Peyer's patch (tissue), 4 donors: ENCODE data around the gene LRRK1. TPM values are rescaled to one million over a fixed set of nuclear protein-coding genes. Genes with fewer than 3 reads are reported as not detected.

Experiments used
- DNase-seq, 3 donors: peaks; one replicate each; pipeline ENCODE4 v3.0.0-alpha.2; 2017 to 2019
- H3K27ac ChIP-seq, 4 donors: fragments of 200-600 bp; sonication (generic); one replicate each; pipeline ENCODE4 v1.5.1; 2016 to 2019
- H3K27me3 ChIP-seq, 2 donors: fragments of 200-600 bp; sonication (generic); one replicate each; pipeline ENCODE4 v1.5.1; 2019
- H3K36me3 ChIP-seq, 3 donors: fragments of 200-600 bp; sonication (generic); one replicate each; pipeline ENCODE4 v1.5.1; 2016 to 2019
- H3K4me1 ChIP-seq, 4 donors: fragments of 200-600 bp; sonication (generic); one replicate each; pipeline ENCODE4 v1.5.1; 2016 to 2019
- H3K4me3 ChIP-seq, 4 donors: fragments of 200-600 bp; sonication (generic); 1 replicate in 3 of 4; 2 replicates in 1 of 4; pipeline ENCODE4 v1.5.1; 2016 to 2019; ENCODE audit warnings: mild to moderate bottlenecking in 1 of 4
- H3K9me3 ChIP-seq, 4 donors: fragments of 200-600 bp; sonication (generic); one replicate each; pipeline ENCODE4 v1.5.1; 2016 to 2019; ENCODE audit warnings: mild to moderate bottlenecking in 1 of 4
- POLR2A ChIP-seq, 2 donors: fragments of 450-650 bp; IDR thresholded peaks; one replicate each; pipeline ENCODE4 v1.5.1; 2017; ENCODE audit warnings: antibody characterized with exemption in 2 of 2, mild to moderate bottlenecking in 2 of 2, moderate library complexity in 2 of 2
- total RNA-seq, 4 donors: library from RNA; depleted of rRNA; stranded (reverse); fragments of >200 nt; gene quantifications; one replicate each; pipeline ENCODE4 v1.1.0, GENCODE V29; 2016
- TF ChIP-seq, protein P1 (sequence below), 6 experiments: fragments of 450-650 bp in 4 of 6; fragments of 200-600 bp in 2 of 6; sonication (generic) in 1 of 6; IDR thresholded peaks; one replicate each; pipeline ENCODE4 v1.5.1; 2017 to 2019; ENCODE audit warnings: antibody characterized with exemption in 6 of 6, mild to moderate bottlenecking in 3 of 6, moderate library complexity in 1 of 6

The LRRK1 gene
- total RNA-seq, 4 donors from 2014 or later, result 49.2 to 66.0 (median 55.5) TPM

DNA sequence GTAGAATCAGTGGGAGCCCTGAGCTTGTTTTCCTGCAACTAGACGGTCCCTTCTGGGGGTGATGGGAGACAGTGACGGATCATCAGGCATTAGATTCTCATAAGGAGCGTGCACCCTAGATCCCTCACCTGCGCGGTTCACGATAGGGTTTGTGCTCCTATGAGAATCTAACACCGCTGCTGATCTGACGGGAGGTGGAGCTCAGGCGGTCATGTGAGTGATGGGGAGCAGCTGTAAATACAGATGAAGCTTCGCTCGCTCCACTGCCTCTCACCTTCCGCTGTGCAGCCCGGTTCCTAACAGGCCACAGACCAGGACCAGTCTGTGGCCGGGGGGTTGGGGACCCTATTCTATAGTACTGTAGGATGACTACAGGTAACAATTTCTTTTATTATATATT lies 178.0 kb downstream of the LRRK1 start:
- Histone ChIP-seq H3K4me1 (no peaks in the 10 kb centered on the region), H3K36me3 (no peaks in the 10 kb centered on the region), H3K4me3 (no peak overlapping the region), H3K27ac (no peak overlapping the region), H3K9me3 (no peaks in the 10 kb centered on the region), H3K27me3 (no peaks in the 10 kb centered on the region)
- TF ChIP-seq, protein P1, sequence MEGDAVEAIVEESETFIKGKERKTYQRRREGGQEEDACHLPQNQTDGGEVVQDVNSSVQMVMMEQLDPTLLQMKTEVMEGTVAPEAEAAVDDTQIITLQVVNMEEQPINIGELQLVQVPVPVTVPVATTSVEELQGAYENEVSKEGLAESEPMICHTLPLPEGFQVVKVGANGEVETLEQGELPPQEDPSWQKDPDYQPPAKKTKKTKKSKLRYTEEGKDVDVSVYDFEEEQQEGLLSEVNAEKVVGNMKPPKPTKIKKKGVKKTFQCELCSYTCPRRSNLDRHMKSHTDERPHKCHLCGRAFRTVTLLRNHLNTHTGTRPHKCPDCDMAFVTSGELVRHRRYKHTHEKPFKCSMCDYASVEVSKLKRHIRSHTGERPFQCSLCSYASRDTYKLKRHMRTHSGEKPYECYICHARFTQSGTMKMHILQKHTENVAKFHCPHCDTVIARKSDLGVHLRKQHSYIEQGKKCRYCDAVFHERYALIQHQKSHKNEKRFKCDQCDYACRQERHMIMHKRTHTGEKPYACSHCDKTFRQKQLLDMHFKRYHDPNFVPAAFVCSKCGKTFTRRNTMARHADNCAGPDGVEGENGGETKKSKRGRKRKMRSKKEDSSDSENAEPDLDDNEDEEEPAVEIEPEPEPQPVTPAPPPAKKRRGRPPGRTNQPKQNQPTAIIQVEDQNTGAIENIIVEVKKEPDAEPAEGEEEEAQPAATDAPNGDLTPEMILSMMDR (IDR thresholded peaks at IDR 0.05), result no peak
- no peak for TF ChIP-seq POLR2A (IDR thresholded peaks at IDR 0.05)
- DNase-seq, result no peak

GRCh38 chr15:101099183-101099582 lies 180.0 kb downstream of the LRRK1 start:
- Histone ChIP-seq H3K4me3 (no peak overlapping the region), H3K27ac (no peak overlapping the region), H3K36me3 (no peaks in the 10 kb centered on the region), H3K4me1 (no peaks in the 10 kb centered on the region), H3K9me3 (no peaks in the 10 kb centered on the region), H3K27me3 (no peaks in the 10 kb centered on the region)
- no peak for TF ChIP-seq POLR2A (IDR thresholded peaks at IDR 0.05)
- TF ChIP-seq, protein P1 (IDR thresholded peaks at IDR 0.05), result peak in 1 of 6 experiments; percentile 3
- no peak for DNase-seq

DNA sequence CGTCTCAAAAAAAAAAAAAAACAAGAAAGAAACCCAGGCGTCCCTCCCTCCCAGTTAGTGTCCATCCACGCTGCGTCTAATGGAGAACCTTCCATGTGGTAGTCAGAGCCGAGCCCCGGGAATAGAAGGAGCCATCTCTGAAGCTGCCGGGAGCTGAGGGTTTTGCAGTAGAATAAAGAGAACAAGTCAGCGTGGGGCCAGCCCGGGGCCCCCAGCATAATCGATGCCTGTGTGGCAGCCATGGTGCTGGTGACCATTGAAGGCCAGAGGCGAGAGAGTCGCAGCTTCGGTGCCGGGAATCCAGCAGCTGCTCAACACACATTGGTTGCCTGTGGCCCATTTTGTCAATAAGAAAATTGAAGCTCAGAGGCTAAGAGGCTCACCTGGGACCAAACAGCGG lies 181.0 kb downstream of the LRRK1 start:
- no peak for DNase-seq
- no peak overlapping the region for H3K27ac ChIP-seq
- no peaks in the 10 kb centered on the region for H3K27me3 ChIP-seq
- no peaks in the 10 kb centered on the region for H3K9me3 ChIP-seq
- H3K36me3 ChIP-seq, result no peaks in the 10 kb centered on the region
- H3K4me3 ChIP-seq, result no peak overlapping the region
- H3K4me1 ChIP-seq, result no peaks in the 10 kb centered on the region
- TF ChIP-seq, protein P1 (IDR thresholded peaks at IDR 0.05), result no peak
- no peak for TF ChIP-seq POLR2A (IDR thresholded peaks at IDR 0.05)

GRCh38 chr15:101100593-101101442 lies 181.7 kb downstream of the LRRK1 start:
- H3K4me1 ChIP-seq, result no peaks in the 10 kb centered on the region
- DNase-seq, result no peak
- no peaks in the 10 kb centered on the region for H3K9me3 ChIP-seq
- H3K27ac ChIP-seq, result no peak overlapping the region
- TF ChIP-seq, protein P1 (IDR thresholded peaks at IDR 0.05), result no peak
- no peak for TF ChIP-seq POLR2A (IDR thresholded peaks at IDR 0.05)
- no peaks in the 10 kb centered on the region for H3K36me3 ChIP-seq
- H3K27me3 ChIP-seq, result no peaks in the 10 kb centered on the region
- no peak overlapping the region for H3K4me3 ChIP-seq

DNA sequence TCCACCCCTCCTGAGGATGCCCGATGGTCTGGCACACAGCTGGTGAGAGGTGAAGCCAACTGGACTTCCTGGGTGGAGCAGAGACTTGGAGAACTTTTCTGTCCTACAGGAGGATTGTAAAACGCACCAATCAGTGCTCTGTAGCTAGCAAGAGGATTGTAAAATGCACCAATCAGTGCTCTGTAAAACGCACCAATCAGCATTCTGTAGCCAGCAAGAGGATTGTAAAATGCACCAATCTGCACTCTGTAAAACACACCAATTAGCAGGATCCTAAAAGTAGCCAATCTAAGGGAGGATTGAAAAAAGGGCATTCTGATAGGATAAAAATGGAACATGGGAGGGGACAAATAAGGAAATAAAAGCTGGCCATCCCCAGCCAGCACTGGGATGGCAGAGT lies 182.5 kb downstream of the LRRK1 start:
- no peaks in the 10 kb centered on the region for H3K4me1 ChIP-seq

More for the DNA sequence above, 182.5 kb downstream of the LRRK1 start:
- no peaks in the 10 kb centered on the region for H3K9me3 ChIP-seq
- TF ChIP-seq, protein P1 (IDR thresholded peaks at IDR 0.05), result no peak
- TF ChIP-seq POLR2A (IDR thresholded peaks at IDR 0.05), result no peak
- DNase-seq, result no peak
- H3K27ac ChIP-seq, result no peak overlapping the region
- no peaks in the 10 kb centered on the region for H3K36me3 ChIP-seq
- no peaks in the 10 kb centered on the region for H3K27me3 ChIP-seq
- no peak overlapping the region for H3K4me3 ChIP-seq
